HEK293 (cell line): ENCODE data around the gene ECI1.

Source experiments
- BCL11B ChIP-seq: fragments of 450-650 bp; formaldehyde crosslinking; IDR thresholded peaks from 2 replicates; pipeline ENCODE4 v1.5.1; 2016; ENCODE audit warnings: low read depth, missing biosample characterization, missing genetic modification characterization
- GLIS2 ChIP-seq: fragments of 450-650 bp; formaldehyde crosslinking; IDR thresholded peaks from 2 replicates; pipeline ENCODE4 v1.5.1; 2016; ENCODE audit warnings: missing biosample characterization, missing genetic modification characterization
- MYNN ChIP-seq: fragments of 450-650 bp; formaldehyde crosslinking; IDR thresholded peaks from 2 replicates; pipeline ENCODE4 v1.5.1; 2016; ENCODE audit warnings: missing biosample characterization, missing genetic modification characterization, borderline replicate concordance
- SCRT1 ChIP-seq: fragments of 450-650 bp; formaldehyde crosslinking; IDR thresholded peaks from 2 replicates; pipeline ENCODE4 v1.5.1; 2016; ENCODE audit warnings: missing biosample characterization, missing genetic modification characterization, borderline replicate concordance
- SP7 ChIP-seq: fragments of 450-650 bp; formaldehyde crosslinking; IDR thresholded peaks from 2 replicates; pipeline ENCODE4 v1.5.1; 2016; ENCODE audit warnings: missing biosample characterization, missing genetic modification characterization
- WT1 ChIP-seq: fragments of 450-650 bp; formaldehyde crosslinking; IDR thresholded peaks from 2 replicates; pipeline ENCODE4 v1.5.1; 2016; ENCODE audit warnings: missing biosample characterization, missing genetic modification characterization
- ZFP3 ChIP-seq: fragments of 450-650 bp; formaldehyde crosslinking; IDR thresholded peaks from 2 replicates; pipeline ENCODE4 v1.5.1; 2016; ENCODE audit warnings: low read depth, missing biosample characterization, missing genetic modification characterization
- ZNF169 ChIP-seq: fragments of 450-650 bp; formaldehyde crosslinking; IDR thresholded peaks from 2 replicates; pipeline ENCODE4 v1.5.1; 2016; ENCODE audit warnings: missing biosample characterization, missing genetic modification characterization
- ZNF174 ChIP-seq: fragments of 450-650 bp; formaldehyde crosslinking; IDR thresholded peaks from 2 replicates; pipeline ENCODE4 v1.5.0; 2017; ENCODE audit warnings: missing biosample characterization, mild to moderate bottlenecking, missing genetic modification characterization
- ZNF19 ChIP-seq: fragments of 450-650 bp; formaldehyde crosslinking; IDR thresholded peaks from 2 replicates; pipeline ENCODE4; 2016; ENCODE audit warnings: missing biosample characterization, missing genetic modification characterization, low read depth
- ZNF202 ChIP-seq: fragments of 450-650 bp; formaldehyde crosslinking; IDR thresholded peaks from 2 replicates; pipeline ENCODE4 v1.5.1; 2016; ENCODE audit warnings: missing biosample characterization, missing genetic modification characterization, borderline replicate concordance
- ZNF211 ChIP-seq: fragments of 450-650 bp; formaldehyde crosslinking; IDR thresholded peaks from 2 replicates; pipeline ENCODE4 v1.5.1; 2016; ENCODE audit warnings: low read depth, missing biosample characterization, missing genetic modification characterization
- ZNF239 ChIP-seq: fragments of 450-650 bp; formaldehyde crosslinking; IDR thresholded peaks from 2 replicates; pipeline ENCODE4 v1.5.1; 2016; ENCODE audit warnings: missing biosample characterization, missing genetic modification characterization
- ZNF311 ChIP-seq: fragments of 450-650 bp; formaldehyde crosslinking; IDR thresholded peaks from 2 replicates; pipeline ENCODE4 v1.5.1; 2017; ENCODE audit warnings: missing biosample characterization, missing genetic modification characterization, borderline replicate concordance
- ZNF335 ChIP-seq: fragments of 450-650 bp; formaldehyde crosslinking; conservative IDR thresholded peaks from 2 replicates; pipeline ENCODE4 v1.5.1; 2016; ENCODE audit warnings: missing biosample characterization, missing genetic modification characterization
- ZNF416 ChIP-seq: fragments of 450-650 bp; formaldehyde crosslinking; IDR thresholded peaks from 2 replicates; pipeline ENCODE4 v1.5.1; 2016; ENCODE audit warnings: missing biosample characterization, missing genetic modification characterization
- ZNF433 ChIP-seq: fragments of 450-650 bp; formaldehyde crosslinking; IDR thresholded peaks from 2 replicates; pipeline ENCODE4 v1.5.1; 2016; ENCODE audit warnings: missing biosample characterization, missing genetic modification characterization, low read depth
- ZNF501 ChIP-seq: fragments of 450-650 bp; formaldehyde crosslinking; IDR thresholded peaks from 2 replicates; pipeline ENCODE4 v1.5.1; 2016; ENCODE audit warnings: missing biosample characterization, missing genetic modification characterization
- ZNF549 ChIP-seq: fragments of 450-650 bp; IDR thresholded peaks from 2 replicates; pipeline ENCODE4 v1.5.1; 2018; ENCODE audit warnings: missing biosample characterization, missing genetic modification characterization, mild to moderate bottlenecking, inconsistent platforms, moderate library complexity
- ZNF558 ChIP-seq: fragments of 450-650 bp; formaldehyde crosslinking; IDR thresholded peaks from 2 replicates; pipeline ENCODE4 v1.5.1; 2016; ENCODE audit warnings: missing biosample characterization, missing genetic modification characterization
- ZNF600 ChIP-seq: fragments of 450-650 bp; formaldehyde crosslinking; IDR thresholded peaks from 2 replicates; pipeline ENCODE4 v1.5.1; 2016; ENCODE audit warnings: missing biosample characterization, missing genetic modification characterization
- ZNF626 ChIP-seq: fragments of 450-650 bp; sonication (Bioruptor Pico); formaldehyde crosslinking; IDR thresholded peaks from 2 replicates; pipeline ENCODE4 v1.5.1; 2018; ENCODE audit warnings: missing biosample characterization, missing genetic modification characterization, inconsistent platforms
- ZNF629 ChIP-seq: fragments of 450-650 bp; formaldehyde crosslinking; IDR thresholded peaks from 2 replicates; pipeline ENCODE4 v1.5.1; 2017; ENCODE audit warnings: missing biosample characterization, missing genetic modification characterization
- ZNF660 ChIP-seq: fragments of 450-650 bp; IDR thresholded peaks from 2 replicates; pipeline ENCODE4 v1.5.1; 2018; ENCODE audit warnings: missing biosample characterization, mild to moderate bottlenecking, missing genetic modification characterization
- ZNF664 ChIP-seq: fragments of 450-650 bp; formaldehyde crosslinking; IDR thresholded peaks from 2 replicates; pipeline ENCODE4 v1.5.1; 2016; ENCODE audit warnings: missing biosample characterization, missing genetic modification characterization
- ZNF747 ChIP-seq: fragments of 450-650 bp; formaldehyde crosslinking; IDR thresholded peaks from 2 replicates; pipeline ENCODE4 v1.5.1; 2016; ENCODE audit warnings: missing biosample characterization, missing genetic modification characterization
- ZNF776 ChIP-seq: fragments of 450-650 bp; formaldehyde crosslinking; IDR thresholded peaks from 2 replicates; pipeline ENCODE4 v1.5.0; 2017; ENCODE audit warnings: missing biosample characterization, missing genetic modification characterization, borderline replicate concordance
- ZSCAN23 ChIP-seq: fragments of 450-650 bp; formaldehyde crosslinking; IDR thresholded peaks from 2 replicates; pipeline ENCODE4 v1.5.1; 2016; ENCODE audit warnings: missing biosample characterization, missing genetic modification characterization
- TF ChIP-seq, protein P1 (sequence below): fragments of 450-650 bp; formaldehyde crosslinking; IDR thresholded peaks from 2 replicates; pipeline ENCODE4 v1.5.1; 2017; ENCODE audit warnings: missing biosample characterization, missing genetic modification characterization
- TF ChIP-seq, protein P2 (sequence below): fragments of 450-650 bp; formaldehyde crosslinking; IDR thresholded peaks from 2 replicates; pipeline ENCODE4 v1.5.1; 2016; ENCODE audit warnings: missing biosample characterization, missing genetic modification characterization
- TF ChIP-seq, protein P3 (sequence below): fragments of 450-650 bp; formaldehyde crosslinking; optimal IDR thresholded peaks from 2 replicates; pipeline ENCODE3; 2016; ENCODE audit warnings: missing biosample characterization, mild to moderate bottlenecking, missing genetic modification characterization
- TF ChIP-seq, protein P4 (sequence below): fragments of 450-650 bp; formaldehyde crosslinking; IDR thresholded peaks from 2 replicates; pipeline ENCODE4 v1.5.1; 2016; ENCODE audit warnings: missing biosample characterization, missing genetic modification characterization
- TF ChIP-seq, protein P5 (sequence below): fragments of 450-650 bp; formaldehyde crosslinking; IDR thresholded peaks from 2 replicates; pipeline ENCODE4 v1.5.1; 2016; ENCODE audit warnings: missing biosample characterization, missing genetic modification characterization

Gene ECI1

DNA sequence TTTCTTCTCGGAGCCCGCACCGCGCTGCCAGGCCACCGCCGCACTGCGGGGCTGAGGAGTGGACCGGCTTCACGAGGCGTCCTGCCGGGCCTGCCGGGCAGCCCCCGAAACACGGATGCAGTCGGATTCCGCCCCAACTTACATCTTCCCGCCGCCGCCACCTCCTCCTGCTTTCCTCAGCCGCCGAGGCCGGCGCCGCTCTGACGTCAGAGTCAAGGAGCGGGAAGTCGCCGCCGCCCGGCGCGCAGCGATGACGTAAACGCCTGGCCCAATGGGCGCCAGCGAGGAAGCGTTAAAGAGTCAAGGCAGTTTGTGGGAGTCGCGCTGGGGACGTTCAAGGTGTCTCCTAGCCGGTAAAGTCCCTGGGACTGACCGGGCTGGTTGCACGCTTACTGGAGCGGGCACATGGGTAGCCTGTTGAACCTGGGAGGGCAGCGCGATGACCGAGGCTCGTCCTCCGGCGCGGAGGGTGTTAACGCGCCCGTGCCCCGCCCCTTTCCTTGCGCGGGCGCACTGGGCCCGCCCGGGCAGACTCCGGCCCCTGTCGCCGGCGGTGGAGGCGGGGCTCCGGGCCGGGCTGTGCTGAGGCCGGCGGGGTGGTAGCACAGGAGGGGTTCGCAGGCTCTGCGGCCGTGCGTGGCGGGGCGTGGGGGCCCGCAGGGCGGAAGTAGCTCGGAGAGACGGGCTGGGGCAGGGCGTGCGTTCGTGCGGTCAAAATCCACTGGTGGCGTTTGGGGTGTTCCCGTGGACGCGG is 16.7 kb upstream of the ECI1 start, which contains the start of gene RNPS1 (continued):
- TF ChIP-seq GLIS2 (tag by site-specific recombination) = peak; percentile 87
- no peak for TF ChIP-seq WT1
- TF ChIP-seq ZSCAN23 = peak; percentile 88; the same call in 1 of the 2 replicates
- TF ChIP-seq, protein P1, sequence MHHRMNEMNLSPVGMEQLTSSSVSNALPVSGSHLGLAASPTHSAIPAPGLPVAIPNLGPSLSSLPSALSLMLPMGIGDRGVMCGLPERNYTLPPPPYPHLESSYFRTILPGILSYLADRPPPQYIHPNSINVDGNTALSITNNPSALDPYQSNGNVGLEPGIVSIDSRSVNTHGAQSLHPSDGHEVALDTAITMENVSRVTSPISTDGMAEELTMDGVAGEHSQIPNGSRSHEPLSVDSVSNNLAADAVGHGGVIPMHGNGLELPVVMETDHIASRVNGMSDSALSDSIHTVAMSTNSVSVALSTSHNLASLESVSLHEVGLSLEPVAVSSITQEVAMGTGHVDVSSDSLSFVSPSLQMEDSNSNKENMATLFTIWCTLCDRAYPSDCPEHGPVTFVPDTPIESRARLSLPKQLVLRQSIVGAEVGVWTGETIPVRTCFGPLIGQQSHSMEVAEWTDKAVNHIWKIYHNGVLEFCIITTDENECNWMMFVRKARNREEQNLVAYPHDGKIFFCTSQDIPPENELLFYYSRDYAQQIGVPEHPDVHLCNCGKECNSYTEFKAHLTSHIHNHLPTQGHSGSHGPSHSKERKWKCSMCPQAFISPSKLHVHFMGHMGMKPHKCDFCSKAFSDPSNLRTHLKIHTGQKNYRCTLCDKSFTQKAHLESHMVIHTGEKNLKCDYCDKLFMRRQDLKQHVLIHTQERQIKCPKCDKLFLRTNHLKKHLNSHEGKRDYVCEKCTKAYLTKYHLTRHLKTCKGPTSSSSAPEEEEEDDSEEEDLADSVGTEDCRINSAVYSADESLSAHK (tag by site-specific recombination) = peak; percentile 73
- no peak for TF ChIP-seq ZNF433
- TF ChIP-seq ZFP3 (tag by site-specific recombination) = no peak
- 0 out of 2 replicates have a peak, but pooled peaks have one; percentile 14 for TF ChIP-seq ZNF664 (tag by site-specific recombination)
- TF ChIP-seq ZNF626 (tag by site-specific recombination) = no peak
- TF ChIP-seq MYNN (tag by site-specific recombination) = peak; percentile 64; the same call in 1 of the 2 replicates
- peak; percentile 74 for TF ChIP-seq ZNF239 (tag by site-specific recombination)
- TF ChIP-seq SP7 = peak; percentile 93
- no peak for TF ChIP-seq ZNF19 (tag by site-specific recombination)
- TF ChIP-seq ZNF202 = no peak
- peak; percentile 65 for TF ChIP-seq ZNF660 (tag by site-specific recombination)
- TF ChIP-seq, protein P2, sequence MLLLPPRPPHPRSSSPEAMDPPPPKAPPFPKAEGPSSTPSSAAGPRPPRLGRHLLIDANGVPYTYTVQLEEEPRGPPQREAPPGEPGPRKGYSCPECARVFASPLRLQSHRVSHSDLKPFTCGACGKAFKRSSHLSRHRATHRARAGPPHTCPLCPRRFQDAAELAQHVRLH (tag by site-specific recombination) = peak; percentile 81
- TF ChIP-seq ZNF747 = peak; percentile 39; the same call in 1 of the 2 replicates
- TF ChIP-seq ZNF169 (tag by site-specific recombination) = 0 out of 2 replicates have a peak, but pooled peaks have one; percentile 34
- no peak for TF ChIP-seq ZNF549
- TF ChIP-seq ZNF776 (tag by site-specific recombination) = no peak
- TF ChIP-seq, protein P3, sequence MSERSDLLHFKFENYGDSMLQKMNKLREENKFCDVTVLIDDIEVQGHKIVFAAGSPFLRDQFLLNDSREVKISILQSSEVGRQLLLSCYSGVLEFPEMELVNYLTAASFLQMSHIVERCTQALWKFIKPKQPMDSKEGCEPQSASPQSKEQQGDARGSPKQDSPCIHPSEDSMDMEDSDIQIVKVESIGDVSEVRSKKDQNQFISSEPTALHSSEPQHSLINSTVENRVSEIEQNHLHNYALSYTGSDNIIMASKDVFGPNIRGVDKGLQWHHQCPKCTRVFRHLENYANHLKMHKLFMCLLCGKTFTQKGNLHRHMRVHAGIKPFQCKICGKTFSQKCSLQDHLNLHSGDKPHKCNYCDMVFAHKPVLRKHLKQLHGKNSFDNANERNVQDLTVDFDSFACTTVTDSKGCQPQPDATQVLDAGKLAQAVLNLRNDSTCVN (tag by site-specific recombination) = peak; percentile 87
- TF ChIP-seq ZNF335 (tag by site-specific recombination) = peak; percentile 99
- TF ChIP-seq ZNF600 (tag by site-specific recombination) = peak; percentile 20
- TF ChIP-seq ZNF174 = no peak
- TF ChIP-seq ZNF501 (tag by site-specific recombination) = peak; percentile 96
- TF ChIP-seq ZNF629 (tag by site-specific recombination) = peak; percentile 100
- peak; percentile 77; the same call in 1 of the 2 replicates for TF ChIP-seq BCL11B (tag by site-specific recombination)
- TF ChIP-seq, protein P4, sequence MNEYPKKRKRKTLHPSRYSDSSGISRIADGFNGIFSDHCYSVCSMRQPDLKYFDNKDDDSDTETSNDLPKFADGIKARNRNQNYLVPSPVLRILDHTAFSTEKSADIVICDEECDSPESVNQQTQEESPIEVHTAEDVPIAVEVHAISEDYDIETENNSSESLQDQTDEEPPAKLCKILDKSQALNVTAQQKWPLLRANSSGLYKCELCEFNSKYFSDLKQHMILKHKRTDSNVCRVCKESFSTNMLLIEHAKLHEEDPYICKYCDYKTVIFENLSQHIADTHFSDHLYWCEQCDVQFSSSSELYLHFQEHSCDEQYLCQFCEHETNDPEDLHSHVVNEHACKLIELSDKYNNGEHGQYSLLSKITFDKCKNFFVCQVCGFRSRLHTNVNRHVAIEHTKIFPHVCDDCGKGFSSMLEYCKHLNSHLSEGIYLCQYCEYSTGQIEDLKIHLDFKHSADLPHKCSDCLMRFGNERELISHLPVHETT (tag by site-specific recombination) = peak; percentile 97
- TF ChIP-seq, protein P5, sequence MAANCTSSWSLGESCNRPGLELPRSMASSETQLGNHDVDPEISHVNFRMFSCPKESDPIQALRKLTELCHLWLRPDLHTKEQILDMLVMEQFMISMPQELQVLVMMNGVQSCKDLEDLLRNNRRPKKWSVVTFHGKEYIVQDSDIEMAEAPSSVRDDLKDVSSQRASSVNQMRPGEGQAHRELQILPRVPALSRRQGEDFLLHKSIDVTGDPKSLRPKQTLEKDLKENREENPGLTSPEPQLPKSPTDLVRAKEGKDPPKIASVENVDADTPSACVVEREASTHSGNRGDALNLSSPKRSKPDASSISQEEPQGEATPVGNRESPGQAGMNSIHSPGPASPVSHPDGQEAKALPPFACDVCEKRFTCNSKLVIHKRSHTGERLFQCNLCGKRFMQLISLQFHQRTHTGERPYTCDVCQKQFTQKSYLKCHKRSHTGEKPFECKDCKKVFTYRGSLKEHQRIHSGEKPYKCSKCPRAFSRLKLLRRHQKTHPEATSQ (tag by site-specific recombination) = 0 out of 2 replicates have a peak, but pooled peaks have one; percentile 94
- TF ChIP-seq ZNF558 (tag by site-specific recombination) = no peak
- no peak for TF ChIP-seq ZNF416 (tag by site-specific recombination)
- TF ChIP-seq ZNF211 (tag by site-specific recombination) = no peak
- no peak for TF ChIP-seq ZNF311 (tag by site-specific recombination)
- peak; percentile 82; the same call in 1 of the 2 replicates for TF ChIP-seq SCRT1 (tag by site-specific recombination)
